Hepatocyte (in vitro differentiated cells): ENCODE measurements around the gene SLC35D2.

Experiments used
- EZH2 ChIP-seq: fragments of 200-600 bp; sonication (generic); IDR thresholded peaks from 2 replicates; pipeline ENCODE4 v1.6.1; 2016; ENCODE audit warnings: antibody characterized with exemption, mild to moderate bottlenecking, borderline replicate concordance
- TF ChIP-seq, protein P1 (sequence below): fragments of 200-600 bp; sonication (generic); IDR thresholded peaks from 2 replicates; pipeline ENCODE4 v1.5.1; 2016; ENCODE audit warnings: antibody characterized with exemption, mild to moderate bottlenecking; ENCODE audit not compliant: poor library complexity

- TF ChIP-seq, protein P1, sequence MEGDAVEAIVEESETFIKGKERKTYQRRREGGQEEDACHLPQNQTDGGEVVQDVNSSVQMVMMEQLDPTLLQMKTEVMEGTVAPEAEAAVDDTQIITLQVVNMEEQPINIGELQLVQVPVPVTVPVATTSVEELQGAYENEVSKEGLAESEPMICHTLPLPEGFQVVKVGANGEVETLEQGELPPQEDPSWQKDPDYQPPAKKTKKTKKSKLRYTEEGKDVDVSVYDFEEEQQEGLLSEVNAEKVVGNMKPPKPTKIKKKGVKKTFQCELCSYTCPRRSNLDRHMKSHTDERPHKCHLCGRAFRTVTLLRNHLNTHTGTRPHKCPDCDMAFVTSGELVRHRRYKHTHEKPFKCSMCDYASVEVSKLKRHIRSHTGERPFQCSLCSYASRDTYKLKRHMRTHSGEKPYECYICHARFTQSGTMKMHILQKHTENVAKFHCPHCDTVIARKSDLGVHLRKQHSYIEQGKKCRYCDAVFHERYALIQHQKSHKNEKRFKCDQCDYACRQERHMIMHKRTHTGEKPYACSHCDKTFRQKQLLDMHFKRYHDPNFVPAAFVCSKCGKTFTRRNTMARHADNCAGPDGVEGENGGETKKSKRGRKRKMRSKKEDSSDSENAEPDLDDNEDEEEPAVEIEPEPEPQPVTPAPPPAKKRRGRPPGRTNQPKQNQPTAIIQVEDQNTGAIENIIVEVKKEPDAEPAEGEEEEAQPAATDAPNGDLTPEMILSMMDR: no peak
- no peak for TF ChIP-seq EZH2
Measured at GRCh38 chr9:96363175-96363967, 20.1 kb downstream of the SLC35D2 start.
